GM19239 (cell line): ENCODE measurements around the gene SSTR5.

Source experiments
- DNase-seq: peaks from one replicate; pipeline ENCODE4 v3.0.0; 2011; ENCODE audit warnings: low spot score; ENCODE audit not compliant: insufficient read length
- FAIRE-seq: peaks from 2 replicates; lab custom pipeline; 2011; peaks lifted over from hg19 to GRCh38; lab: Jason Lieb, UNC

The SSTR5 gene

GRCh38 chr16:1038932-1039331 is 33.6 kb upstream of the SSTR5 start:
- DNase-seq, result no peak
- FAIRE-seq, result no peak

DNA sequence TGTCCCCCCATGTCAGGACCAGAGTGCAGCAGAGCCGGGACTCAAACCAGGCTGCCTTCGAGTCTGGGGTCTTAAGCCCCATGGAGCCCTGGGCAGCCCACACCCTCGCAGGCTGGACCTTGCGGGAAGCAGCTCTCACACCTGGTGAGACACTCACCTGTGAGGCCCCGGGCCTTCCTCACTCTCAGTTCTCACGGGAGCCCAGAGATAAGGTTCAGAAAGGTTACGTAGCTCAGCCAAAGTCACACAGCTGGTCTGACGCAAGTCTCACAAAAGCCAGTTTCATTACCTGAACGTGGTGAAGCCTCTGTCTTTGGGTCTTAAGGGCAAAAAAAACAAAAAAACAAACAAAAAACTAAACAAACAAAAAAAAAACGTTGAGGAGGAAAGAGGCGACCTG is 32.8 kb upstream of the SSTR5 start:
- FAIRE-seq (no peak), DNase-seq (no peak)

GRCh38 chr16:1040346-1040745 is 32.2 kb upstream of the SSTR5 start:
- DNase-seq (no peak), FAIRE-seq (no peak)

GRCh38 chr16:1042049-1042744 is 30.4 kb upstream of the SSTR5 start:
- FAIRE-seq (no peak), DNase-seq (no peak)

GRCh38 chr16:1042866-1043265 is 29.7 kb upstream of the SSTR5 start:
- FAIRE-seq (no peak), DNase-seq (no peak)

GRCh38 chr16:1043881-1044451 is 28.6 kb upstream of the SSTR5 start:
- no peak for FAIRE-seq
- no peak for DNase-seq

DNA sequence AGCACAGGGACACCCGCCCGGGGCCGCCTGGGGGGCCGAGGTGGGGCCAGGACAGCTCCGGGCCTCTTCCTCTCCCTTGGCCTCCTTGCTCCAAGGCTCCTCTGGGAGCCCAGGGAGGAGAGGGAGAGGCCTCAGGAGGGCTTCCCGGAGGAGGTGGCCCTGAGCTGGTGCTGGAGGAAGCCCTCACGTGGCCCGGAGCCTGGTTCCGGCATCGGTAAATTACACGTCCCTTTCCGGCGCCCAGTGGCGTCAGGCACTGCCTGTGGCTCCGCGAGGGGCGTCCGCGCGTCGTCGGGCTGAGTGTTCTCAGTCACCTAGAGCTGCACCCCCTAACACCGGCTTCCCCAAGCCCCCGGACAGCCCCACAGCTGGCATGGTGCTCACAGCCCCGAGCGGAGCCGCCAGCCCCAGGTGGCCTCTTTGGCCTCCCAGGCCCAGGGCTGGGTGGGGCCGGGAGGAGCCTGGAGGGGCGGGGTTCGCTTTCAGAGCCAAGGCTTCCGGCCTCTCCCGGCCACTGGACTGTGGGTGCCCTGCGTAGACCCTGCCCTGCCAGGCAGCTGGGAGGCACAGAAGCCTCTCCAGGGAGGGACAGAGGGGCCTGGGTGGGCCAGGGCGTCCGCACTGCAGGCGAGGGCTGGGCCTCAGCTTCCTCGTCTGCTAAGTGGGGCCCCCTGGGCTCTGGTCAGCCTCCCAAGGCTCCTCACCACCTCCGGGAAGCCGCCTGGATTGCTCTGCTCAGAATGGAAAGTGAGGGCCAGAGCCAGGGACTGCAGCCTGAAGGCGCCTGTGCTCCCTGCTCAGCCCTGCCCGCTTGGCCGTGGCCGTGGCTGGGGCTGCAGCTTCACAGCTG is 27.9 kb upstream of the SSTR5 start:
- FAIRE-seq (no peak), DNase-seq (no peak)

DNA sequence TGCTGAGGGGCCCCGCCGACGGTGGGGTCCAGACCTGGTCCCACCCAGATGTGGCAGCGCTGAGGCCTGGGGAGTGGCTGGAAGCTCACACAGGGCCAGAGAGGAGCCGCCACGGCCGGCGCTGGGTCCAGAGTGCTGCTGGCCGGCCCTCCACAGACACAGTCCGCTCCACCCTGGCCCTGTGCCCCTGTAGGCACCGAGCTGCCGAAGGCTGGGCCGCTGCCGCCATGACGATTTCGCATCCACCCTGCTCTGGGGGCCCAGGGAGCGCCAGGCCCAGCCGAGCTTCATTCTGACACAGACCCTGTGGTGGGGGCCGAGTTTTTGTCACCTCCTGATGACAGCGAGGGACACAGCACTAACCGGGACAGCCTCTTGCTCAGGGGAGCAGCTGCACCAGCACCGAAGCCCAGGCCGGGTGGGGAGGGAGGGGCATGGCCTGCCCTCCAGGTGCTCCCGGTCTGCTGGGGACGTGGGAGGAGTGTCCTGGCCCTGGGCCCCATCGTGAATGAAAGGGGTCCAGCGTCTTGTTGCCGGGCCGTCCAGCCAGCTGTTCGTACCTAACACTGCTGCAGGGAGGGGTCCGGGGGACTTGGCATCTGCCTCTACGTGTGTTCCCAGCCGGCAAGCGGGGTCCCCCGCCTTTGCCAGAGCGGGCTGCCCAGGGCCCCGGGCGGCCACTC is 27.1 kb upstream of the SSTR5 start:
- DNase-seq (no peak), FAIRE-seq (no peak)

DNA sequence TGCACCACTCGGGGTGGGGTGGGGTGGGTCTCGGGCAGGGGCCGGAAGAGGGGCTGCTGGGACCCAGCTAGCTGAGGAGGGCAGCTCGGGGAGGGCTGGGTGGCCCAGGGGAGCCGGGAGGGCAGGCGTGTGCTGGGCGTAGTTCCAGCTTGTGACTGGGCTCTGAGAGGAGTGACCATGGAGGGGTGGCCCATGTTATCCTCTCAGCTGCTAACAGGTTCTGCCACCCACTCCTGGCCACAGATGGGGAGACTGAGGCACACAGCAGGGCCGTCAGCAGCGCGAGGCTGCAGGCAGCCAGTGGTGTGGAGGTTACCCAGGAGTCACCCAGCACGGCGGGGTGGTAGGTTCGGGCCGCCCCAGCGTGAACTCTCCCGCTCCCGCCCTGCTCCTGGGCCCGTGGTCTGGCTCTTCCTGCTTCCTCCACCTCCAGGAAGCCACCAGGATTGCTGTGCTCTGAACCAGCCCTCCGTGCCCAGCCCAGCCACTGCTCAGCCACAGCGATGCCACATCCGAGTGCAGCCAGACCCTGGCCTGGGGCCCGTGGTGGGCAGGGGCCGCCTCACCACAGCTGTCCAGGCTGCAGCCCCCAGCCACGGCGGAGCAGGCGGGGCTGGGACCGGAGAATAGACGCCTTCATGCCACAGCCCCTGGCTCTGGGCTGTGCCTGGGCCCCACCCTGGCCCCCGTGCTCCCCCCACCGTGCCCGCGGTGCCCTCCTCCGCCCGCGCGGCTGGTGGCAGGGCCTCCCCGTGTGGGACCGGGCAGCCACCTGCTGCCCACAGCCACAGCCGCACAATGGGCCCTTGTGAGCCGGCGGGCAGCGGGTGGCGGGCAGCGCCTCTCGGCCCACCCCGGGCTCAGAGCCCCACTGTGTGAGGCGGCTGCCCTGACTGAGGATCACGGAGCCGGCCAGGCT is 26.3 kb upstream of the SSTR5 start:
- FAIRE-seq, result no peak
- DNase-seq, result no peak

- no peak for FAIRE-seq
- no peak for DNase-seq
These were observed 25.4 kb upstream of the SSTR5 start for GRCh38 chr16:1047123-1047522.

DNA sequence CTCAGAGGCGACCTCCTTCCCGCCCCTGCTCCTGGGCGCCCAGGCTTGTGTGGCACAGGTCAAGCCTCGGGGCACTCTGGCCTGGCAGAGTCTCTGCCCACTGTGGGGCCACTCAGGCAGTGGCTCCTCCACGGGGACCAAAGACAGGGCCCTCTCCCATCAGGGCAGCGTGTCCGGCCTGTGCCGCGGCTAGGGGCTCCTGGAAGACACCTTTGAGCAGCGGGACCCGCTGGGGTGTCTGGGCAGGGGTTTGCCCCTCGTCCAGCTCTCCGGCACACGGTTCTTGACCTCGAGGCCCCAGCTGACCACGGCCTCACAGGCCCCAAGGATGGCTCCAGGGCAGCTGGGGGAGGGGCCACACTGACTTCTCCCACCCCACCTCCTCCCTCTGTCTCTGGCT is 24.7 kb upstream of the SSTR5 start:
- no peak for FAIRE-seq

GRCh38 chr16:1048442-1049112 is 24.0 kb upstream of the SSTR5 start:
- FAIRE-seq (no peak), DNase-seq (no peak)

More for the DNA sequence above, 24.7 kb upstream of the SSTR5 start:
- no peak for DNase-seq

- FAIRE-seq (no peak), DNase-seq (no peak)
These were observed 23.2 kb upstream of the SSTR5 start for GRCh38 chr16:1049113-1049975.

DNA sequence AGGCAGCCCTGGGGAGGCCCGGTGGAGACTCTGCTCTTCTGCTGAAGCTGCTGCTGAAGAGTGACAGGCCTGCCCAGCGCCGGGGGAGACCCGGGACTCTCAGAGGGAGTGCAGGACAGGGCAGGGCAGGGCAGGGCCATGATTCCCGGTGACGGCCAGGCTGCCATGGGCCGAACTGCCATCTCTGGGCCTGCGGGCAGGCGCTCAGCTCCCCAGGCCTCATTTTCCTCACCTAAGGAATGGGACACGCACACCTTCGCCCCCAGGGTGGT is 22.6 kb upstream of the SSTR5 start:
- FAIRE-seq, result no peak
- DNase-seq, result no peak

GRCh38 chr16:1050516-1050915 is 22.0 kb upstream of the SSTR5 start:
- FAIRE-seq (no peak), DNase-seq (no peak)

DNA sequence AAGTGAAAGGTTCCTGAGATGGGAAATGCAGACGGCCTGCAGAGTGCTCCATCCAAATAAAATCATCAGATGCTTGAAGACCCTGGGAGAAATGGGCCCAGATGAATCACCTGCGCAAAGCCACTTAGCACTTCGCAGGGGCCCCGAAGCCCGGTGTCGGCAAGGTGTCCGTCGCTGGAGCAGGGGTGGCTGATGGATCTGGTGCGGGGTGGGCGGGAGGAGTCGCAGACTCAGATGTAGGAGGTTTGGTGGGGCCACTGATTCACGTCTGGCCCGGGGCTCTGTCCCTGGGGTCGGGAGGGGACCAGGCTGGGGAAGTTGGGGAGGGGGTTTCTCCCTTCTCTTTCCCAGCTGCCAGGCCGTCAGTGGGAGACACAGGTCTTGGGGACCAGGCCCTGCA is 21.6 kb upstream of the SSTR5 start:
- FAIRE-seq (no peak), DNase-seq (no peak)

DNA sequence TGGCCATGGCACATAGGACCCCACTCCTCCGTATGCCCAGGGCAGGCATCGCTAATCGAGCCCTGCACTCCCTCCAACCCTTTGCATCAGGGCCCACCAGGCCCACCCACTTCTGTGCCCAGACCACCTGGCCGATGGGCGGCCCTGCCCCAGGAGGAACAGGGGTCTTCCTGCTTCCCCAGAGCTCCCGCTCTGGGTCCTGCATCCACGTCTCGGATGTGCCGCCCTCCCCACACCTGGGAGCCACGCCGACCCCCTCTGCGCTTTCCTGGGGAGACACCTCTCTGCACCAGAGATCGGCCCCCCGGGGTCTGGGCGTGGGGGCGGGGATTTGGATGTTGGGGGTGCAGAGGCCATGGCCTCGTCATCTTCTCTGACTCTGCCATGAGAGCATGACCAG is 21.1 kb upstream of the SSTR5 start:
- DNase-seq (no peak), FAIRE-seq (no peak)

DNA sequence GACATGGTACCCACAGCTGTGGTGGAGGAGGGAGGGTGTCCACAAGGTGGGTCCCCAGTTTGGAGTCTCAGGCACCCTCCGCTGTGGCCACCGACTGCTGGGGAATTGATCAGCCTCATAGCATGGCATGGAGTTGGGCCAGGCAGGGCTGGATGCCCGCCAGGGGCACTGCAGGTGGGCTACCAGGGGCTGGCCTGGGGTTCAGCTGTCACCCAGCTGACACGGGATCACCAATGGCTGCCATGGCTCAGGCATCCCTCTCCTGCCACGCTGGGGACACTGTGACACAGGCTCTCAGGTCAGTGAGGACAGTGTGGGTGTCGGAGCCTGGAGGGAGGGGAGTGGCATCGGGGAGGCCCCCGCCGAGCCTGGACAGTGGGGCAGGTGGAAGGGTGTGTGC is 19.8 kb upstream of the SSTR5 start:
- DNase-seq (no peak), FAIRE-seq (no peak)

- no peak for DNase-seq
- no peak for FAIRE-seq
These were observed 19.4 kb upstream of the SSTR5 start for GRCh38 chr16:1053121-1053521.
